NCI-H526 treated with DMSO at 0.1 percent for 48 hours (cell line): ENCODE data around the gene CLDN34.
A peak's percentile ranks its signal among the peaks of the same experiment; 100 is the strongest.

Source experiments
- DNase-seq: peaks from one replicate; lab custom pipeline; 2025; lab: John Stamatoyannopoulos, UW

The CLDN34 gene, protein sequence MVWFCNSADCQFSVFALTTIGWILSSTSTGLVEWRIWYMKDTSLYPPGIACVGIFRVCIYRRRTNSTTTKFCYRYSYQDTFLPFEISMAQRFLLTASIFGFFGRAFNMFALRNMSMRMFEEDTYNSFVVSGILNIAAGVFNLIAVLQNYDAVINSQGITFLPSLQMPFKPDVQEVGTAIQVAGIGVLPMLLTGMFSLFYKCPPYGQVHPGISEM

DNA sequence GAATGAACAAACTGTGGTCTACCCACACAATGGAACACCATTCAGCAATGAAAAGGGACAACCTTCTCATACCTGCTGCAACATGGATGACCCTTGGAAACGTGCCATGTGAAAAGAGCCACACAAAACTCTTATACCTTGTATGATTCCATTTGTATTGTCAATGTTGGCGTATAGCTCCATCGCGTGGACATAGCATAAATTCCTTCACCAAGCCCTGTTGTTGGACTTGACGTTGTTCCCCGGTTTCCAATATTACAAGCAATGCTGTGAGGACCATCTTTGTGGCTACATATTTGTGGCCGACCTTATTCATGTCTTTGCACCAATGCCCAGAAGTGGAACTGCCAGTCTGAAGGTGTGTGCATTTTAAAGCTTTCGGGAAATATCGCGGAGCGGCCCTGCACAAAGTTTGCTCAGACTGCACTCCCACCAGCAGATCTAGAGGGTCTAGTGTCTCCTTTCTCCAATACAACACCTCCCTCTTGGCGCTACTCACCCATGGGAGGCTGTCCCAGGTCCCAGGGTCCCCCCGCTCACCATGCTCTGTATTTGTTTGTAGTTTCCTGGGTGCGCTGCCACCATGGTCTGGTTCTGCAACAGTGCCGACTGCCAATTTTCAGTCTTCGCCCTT, at the start of gene CLDN34:
Gene CLDN34, plus strand, starts transcription at position 584 of the 634 bp plus-strand sequence. Its CDS starts 0 bp downstream, at position 584.
- DNase-seq: no peak

DNA sequence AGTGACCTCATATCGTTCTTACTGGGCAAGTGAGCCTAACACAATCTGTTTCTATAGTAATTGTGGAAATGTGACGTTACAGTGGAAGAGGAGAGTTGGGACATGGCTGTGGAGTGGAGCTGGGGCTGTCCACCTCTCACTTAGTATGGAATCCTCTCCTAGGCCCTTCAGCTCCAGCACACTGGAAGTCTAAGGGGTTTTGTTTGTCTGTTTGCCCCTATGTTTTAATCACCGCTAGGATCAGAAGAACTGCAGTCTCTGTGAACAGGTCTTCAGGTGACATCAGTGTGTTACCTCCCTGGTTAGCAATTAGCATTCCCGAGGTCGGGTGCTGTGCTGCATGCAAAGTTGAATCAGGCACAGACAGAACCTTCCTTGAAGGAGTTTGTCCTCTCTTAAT, 49.3 kb upstream of the CLDN34 start:
- DNase-seq: no peak

DNA sequence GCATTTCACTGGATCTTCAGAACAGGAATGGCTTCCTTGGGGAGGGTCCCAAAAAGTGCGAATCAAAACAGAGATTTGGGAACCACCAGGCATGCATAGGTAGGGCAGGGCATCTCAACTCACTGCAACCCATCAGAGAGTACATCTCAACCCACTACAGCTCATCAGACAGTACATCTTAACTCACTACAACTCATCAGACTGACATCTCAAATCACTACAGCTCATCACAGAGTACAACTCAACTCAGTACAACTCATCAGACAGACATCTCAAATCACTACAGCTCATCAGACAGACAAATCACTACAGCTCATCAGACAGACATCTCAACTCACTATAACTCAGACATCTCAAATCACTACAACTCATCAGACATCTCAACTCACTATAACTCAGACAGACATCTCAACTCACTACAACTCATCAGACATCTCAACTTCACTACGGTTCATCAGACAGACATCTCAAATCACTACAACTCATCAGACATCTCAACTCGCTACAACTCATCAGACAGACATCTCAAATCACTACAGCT, 47.5 kb upstream of the CLDN34 start:
- DNase-seq: no peak

DNA sequence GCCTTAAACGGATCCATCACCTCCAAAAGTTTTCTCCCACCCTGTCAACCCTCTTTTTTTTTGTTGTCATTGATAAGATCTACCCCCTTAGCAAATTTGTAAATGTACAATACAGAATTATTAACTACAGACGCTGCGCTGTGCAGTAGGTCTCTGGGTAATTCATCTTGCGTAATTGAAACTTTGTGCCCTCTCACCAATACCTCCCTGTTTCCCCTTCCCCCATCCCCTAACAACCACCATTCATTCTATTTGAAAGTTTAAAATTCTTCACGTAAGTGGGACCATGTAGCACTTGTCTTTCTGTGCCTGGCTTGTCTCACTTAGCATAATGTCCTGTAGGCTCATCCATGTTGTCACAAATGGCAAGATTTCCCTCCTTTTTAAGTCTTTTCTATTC, 45.8 kb upstream of the CLDN34 start:
- no peak for DNase-seq

DNA sequence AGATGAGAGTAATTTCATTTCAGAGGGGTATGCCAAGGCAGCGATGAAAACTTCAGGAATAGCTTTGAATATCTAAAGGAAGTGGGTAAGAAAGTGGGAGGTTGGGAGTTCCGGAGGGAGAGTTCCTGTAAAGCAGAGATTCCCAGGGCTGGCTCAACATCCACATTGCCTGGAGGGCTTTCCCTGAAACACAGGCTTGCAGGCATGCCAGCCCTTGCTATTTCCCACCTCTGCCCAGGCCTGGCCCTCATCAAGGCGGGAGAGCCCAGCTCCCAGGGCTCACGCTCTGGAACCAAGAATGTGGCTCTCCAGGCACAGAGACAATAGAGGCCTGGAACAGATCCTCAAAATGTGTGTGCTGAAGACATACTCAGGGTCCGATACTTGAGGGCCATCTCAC, 43.8 kb upstream of the CLDN34 start:
- DNase-seq: no peak

DNA sequence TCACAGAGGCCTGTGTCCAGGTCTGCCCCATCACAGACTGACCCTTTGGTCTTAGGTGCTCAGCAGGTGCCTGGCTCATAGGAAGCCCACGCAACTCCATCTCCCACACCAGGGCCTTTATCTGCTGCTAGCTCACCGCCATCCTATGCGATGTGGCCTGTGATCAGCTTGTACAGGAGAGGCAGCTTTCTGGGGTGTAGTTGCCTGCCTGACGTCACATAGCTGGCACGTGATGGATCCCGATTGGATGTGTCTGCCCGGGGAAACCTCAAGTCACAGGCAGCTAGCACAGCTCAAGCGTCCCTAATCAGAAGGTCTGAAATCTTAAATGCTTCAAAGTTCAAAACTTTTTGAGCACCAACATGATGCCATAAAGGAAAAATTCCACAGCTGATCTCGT, 41.2 kb upstream of the CLDN34 start:
- DNase-seq: no peak

DNA sequence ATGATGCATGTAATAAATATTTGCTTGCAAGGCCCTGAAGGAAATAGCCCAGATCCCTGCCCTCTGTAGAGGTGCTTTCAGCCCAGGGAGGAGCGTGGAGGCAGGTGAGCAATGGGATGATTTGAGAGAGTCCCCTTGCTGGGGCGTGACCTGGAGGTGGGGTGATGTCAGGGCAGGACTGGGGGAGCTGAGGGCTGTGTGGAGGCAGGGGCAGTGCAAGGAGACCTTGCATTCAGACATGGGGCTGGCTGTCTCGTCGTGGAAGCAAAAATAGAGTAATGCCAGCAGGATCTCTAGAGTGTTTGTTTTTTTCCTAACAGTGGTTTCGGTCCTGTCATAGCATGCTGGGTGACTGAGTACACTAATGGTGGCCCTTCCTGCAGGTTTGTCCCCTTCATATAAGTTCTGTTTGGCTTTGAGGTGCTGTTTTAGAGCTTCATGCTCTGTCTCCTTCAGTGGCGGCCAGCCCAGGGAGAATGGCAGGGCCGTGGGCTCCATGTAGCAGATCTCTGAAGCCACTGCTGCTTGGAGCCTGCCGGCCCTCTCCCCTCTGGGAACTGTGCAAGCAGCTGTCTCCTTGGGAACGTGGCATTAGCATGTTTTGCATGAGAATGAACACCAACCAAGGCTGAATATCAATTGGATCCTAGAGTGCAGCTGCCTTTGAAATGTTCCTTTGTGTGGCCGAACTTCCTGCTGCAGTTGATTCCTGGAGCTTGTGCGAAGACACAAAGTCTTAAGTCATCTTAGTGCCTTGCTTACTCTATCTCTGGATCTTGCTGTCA, 39.3 kb upstream of the CLDN34 start:
- DNase-seq: peak; percentile 96

DNA sequence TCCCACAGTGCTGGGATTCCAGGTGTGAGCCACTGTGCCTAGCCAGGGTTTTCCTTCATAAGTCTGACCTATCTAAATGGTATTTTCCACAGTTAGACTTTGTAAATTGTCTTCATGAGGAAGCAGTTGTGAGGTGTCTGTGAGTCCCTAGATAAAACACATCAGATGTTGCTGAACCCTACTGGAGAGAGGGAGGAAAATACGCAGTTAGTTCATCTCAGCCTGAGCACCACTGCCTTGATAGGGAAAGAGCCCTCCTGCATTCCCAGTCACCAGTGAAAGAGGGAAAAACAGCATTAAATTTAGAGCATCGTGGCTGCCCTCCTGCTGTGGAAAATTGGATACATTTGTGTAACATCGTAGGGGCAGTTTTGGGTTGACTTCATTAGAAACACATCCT, 31.7 kb upstream of the CLDN34 start:
- no peak for DNase-seq

DNA sequence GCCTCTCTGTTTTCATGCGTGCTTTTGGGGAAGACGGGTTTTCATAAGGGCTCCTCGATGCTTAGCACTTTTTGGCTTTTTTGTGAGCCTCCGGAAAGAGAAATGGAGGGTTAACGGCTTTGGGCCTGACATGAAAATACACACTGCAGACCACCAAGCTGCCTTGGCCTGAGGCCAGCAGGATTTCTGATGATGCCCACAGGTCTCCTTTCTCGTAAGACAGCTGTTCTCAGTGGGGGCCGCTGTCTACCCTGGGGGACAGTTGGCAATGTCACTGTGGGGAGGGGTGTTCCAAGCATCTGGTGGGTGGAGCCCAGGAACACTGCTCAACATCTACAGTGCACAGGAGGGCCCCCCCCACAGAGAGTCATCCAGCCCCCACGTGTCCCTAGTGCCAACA, 29.4 kb upstream of the CLDN34 start:
- DNase-seq: no peak

DNA sequence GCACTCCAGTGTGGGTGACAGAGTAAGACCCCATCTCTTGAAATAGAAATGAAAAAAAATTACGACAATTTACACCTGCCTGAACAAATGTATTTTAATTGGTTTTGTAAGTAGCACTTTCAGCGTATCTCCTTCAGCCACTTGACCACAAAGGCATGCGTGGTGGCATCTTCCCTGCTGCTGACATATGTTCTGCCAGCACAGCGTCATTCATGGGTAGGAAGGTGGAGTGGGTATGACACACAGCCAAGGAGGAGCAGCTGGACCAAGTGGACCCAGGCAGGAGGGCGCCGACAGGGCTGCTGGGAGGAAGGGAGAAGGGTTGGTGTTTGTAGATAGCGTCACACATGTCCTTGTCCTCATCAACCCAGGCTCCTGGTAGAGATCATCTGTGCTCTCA, 28.6 kb upstream of the CLDN34 start:
- no peak for DNase-seq

DNA sequence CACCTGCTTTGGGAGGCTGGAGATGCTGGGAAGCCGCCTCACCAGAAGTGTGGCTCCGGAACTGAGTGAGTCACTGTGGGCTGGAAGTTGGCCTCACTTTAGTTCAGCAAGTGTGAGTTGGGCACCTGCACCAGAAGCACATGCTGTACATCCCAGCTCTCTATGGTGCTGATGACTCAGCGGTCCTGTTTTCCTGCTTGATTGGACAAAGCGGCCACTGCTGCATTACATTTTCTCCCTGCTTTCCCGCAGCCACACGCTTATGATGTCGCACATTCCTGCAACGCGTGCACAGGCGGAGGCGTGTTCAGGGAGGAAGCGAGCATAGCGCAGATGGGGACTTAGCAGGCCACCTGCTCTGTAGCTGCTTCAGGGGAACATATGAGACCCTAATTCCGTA, 26.7 kb upstream of the CLDN34 start:
- no peak for DNase-seq

DNA sequence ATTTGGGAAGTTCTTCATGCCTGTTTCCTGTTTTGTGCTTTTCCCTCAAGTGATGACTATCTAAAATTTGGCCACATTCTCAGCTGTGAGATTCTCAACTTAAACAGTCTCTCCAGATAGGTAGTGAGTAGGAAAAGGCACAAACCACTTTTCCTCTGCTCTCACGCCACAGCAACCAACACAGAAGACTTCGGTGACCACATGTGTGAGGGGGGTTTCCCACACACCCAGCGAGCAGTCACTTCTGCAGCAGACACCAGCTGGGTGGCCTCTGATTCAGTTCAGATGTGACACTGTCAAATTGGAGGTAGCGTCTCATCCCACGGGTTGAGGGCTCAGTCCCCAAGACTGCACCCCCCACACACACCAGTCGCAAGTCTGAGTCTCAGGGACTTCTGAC, 25.1 kb upstream of the CLDN34 start:
- DNase-seq: no peak

DNA sequence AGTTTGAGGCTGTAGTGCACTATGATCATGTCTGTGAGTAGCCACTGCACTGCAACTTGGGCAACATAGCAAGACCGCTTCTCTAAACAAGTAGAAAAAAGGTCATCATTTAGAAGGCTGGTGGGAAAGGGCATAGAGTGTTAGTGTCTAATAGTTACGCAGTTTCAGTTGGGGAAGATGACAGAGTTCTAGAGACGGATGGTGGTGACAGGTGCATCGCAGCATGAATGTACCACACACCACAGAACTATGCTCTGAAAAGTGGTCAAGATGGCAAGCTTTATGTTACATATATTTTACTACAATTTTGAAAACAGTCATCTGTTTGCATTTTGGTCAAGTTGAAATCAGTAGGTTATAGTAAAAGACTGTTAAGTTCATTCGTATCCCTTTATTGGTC, 23.7 kb upstream of the CLDN34 start:
- DNase-seq: no peak

DNA sequence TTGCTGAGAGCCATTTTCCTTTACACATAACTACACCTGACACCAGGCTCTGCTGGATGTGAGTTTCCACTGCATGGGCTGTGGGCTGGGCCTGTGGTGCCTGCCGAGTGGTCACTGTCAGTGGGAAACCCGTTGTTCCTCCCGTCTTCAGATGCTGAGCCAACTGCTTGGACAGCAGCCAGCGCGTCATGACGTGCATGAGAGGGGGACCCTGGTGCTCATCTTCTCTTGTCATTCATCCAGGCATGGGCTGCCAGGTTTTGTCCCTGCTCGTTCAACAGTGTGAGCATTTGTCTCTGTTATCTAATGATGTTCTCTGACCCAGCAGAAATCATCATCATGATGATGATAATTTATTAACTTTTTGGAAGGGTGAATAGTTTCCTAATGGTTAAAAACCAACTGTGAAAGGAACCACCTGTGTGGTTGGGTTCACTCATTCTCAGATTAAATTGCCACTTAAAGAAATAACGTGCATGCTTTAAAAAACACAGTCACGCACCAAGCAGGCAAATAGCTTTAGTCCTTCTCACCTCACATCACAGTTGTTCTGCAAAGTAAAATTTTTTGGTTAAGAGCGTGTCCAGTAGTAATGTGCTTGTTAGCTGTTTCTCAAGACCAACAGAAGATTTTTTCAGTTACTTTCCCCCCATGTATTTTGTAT, 19.9 kb upstream of the CLDN34 start:
- DNase-seq: no peak

DNA sequence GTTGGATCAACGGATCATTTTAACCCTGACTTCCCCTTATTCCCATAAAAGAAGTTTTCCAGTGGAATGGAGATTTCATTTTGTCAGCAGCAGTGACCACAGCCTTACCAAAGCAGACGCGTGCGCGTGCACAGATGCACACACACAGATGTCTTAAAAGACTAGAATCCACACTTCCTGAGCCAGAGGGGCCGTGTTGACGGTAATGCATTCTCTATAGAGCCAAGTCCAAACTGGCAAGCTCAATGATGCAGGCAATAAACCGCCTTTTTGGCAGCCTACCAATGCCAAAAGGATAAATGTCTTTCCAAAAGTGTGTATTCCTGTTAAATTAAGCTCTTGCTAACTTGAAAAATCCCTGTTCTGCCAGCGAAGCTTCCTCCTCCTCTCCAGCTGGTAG, 18.8 kb upstream of the CLDN34 start:
- DNase-seq: no peak

DNA sequence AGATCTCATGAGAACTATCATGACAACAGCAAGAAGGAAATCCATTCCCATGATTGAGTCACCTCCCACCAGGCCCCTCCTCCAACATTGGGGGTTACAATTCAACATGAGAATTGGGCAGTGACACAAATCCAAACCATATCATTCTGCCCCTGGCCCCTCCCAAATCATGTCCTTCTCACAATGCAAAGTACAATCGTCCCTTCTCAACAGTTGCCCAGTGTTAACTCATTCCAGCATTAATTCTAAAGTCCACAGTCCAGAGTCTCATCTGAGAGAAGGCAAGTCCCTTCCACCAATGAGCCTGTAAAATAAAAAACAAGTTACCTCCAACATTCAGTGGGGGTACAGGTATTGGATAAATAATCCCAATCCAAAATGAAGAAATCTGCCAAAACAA, 14.9 kb upstream of the CLDN34 start:
- no peak for DNase-seq

DNA sequence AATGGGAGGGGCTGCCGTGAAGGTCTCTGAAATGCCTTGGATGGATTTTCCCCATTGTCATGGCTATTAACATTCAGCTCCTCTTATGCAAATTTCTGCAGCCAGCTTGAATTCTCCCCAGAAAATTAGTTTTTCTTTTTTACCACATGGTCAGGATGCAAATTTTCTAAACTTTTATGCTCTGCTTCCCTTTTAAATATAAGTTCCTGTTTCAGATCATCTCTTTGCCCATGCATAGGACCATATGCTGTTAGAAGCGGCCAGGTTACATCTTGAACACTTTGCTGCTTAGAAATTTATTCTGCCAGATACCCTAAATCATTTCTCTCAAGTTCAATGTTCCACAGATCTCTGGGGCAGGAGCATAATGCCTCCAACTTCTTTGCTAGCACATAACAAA, 13.8 kb upstream of the CLDN34 start:
- no peak for DNase-seq

DNA sequence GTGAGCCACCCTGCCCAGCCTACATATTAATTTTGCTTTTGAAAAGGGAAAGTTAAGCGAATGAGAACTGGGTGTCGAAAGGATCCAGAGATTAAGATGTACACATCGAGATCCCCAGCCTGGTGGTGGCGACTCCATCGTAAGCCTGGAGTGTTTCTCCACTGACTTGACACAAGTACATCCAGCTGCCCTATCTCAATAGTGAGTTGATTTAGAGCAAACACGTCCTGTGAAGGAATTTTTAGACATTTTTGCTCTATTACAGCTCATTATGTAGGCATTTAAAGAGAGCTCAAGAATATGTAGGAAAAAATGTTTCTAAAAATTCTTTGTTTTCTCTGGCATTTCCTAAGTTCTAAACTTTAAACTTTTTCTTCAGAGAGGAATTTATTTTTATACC, 11.7 kb upstream of the CLDN34 start:
- no peak for DNase-seq

DNA sequence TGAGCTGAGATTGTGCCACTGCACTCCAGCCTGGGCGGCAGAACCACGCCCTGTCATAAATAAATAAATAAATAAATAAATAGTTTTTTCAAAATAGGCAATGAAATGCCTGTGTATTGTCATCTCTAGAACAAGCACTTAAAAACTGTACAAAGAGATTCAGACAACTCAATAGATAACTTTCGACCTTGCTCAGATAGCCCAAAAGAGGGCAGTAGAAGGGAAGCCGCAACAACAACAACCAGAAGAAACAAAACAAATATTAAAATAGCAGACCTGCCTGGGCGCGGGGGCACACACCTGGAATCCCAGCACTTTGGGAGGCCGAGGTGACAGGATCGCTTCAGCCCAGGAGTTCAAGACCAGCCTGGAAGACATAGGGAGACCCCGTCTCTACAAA, 9.4 kb upstream of the CLDN34 start:
- no peak for DNase-seq

DNA sequence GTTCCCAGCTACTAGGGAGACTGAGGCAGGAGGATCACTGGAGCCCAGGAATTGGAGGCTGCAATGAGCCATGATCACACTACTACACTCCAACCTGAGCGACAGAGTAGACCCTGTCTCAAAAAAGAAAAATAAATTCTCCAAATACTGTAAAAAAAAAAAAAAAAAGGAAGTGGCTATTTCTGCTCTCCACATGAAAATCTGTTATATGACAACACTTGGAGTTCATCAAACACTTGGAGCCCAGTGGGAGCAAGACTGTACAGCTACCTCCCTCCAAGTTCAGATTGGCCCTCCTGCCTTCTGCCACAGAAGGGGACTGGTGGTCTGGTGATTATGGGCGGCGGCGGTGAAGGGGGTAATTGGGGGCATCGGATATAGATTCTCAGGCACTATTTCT, 9.0 kb upstream of the CLDN34 start:
- no peak for DNase-seq

DNA sequence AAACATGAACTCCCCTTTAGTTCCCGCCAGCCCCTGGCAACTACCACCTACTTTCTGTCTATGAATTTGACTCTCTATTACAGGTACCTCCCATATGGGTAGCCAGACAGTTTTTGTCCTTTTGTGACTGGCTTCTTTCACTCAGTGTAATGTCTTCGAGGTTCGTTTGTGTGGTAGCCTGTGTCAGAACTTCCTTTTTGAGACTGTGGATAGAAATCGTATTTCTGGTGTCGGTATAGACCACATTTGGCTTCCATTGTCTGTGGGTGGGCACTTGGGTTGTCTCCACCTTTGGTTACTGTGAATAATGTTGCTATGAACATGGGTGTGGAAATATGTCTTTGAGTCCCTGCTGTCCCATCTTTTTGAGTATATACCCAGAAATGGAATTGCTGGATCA, 5.4 kb upstream of the CLDN34 start:
- no peak for DNase-seq

DNA sequence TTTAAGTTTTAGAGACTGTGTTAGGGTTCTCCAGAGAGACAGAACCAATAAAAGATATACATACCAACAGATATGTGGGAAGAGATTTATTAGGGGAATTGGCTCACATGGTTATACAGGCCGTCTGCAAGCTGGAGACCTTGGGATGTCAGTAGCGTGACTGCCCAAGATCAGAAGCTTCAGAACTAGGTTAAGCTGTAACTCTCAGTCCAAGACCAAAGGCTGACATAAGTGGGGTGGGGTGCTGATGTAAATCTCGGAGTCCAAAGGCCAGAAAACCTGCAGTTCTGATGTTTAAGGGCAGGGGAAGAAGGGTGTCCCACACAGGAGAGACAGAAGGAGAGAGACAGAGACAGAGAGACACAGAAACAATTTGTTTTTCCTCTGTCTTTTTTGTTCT, 10.5 kb downstream of the CLDN34 start:
- no peak for DNase-seq

DNA sequence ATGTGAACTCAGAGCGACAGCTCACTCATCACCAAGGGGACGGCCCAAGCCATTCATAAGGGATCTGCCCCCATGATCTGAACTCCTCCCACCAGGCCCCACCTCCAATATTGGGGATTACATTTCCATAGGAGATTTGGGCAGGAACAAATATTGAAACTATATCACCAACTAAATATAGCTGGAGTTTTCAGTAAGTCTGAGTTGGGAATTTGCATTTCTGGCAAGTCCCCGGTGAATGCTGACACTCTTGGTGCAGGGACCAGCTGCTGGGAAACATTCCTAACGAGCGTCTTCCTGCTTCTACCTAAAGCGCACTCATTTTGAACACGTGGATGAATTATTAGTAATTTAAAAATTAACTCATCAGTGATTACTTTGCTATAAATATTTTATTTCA, 13.2 kb downstream of the CLDN34 start:
- no peak for DNase-seq
